Measurements from ENCODE around the gene GALNT15. TPM values are rescaled to one million over a fixed set of nuclear protein-coding genes. Genes with fewer than 3 reads are reported as not detected.

Gene GALNT15
- total RNA-seq, 4 donors from 2014 or later: 18.6 to 196 (median 89.0) TPM

- Histone ChIP-seq H3K27ac (peak overlapping the region in 3 of 4 donors; percentile 9 to 54 (median 35)), H3K9me3 (no peaks in the 10 kb centered on the region), H3K4me1 (peaks cover 0 to 35% (median 0%) of the 10 kb centered on the region in 4 donors), H3K36me3 (peaks cover 0 to 25% (median 0%) of the 10 kb centered on the region in 3 donors), H3K27me3 (no peaks in the 10 kb centered on the region), H3K4me3 (peak overlapping the region in 2 of 4 donors; percentile 63 to 92)
- no peak for TF ChIP-seq CTCF (IDR thresholded peaks at IDR 0.05)
- TF ChIP-seq POLR2A (IDR thresholded peaks at IDR 0.05): no peak
- DNase-seq: no peak
Observed at GRCh38 chr3:16266714-16267113, 92.2 kb downstream of the GALNT15 start.

GRCh38 chr3:16270855-16271254 is 96.4 kb downstream of the GALNT15 start:
- no peak for DNase-seq
- no peaks in the 10 kb centered on the region for H3K27me3 ChIP-seq
- H3K4me1 ChIP-seq: peaks cover 0 to 13% (median 0%) of the 10 kb centered on the region in 4 donors
- no peak overlapping the region for H3K4me3 ChIP-seq
- no peak overlapping the region for H3K27ac ChIP-seq
- no peaks in the 10 kb centered on the region for H3K9me3 ChIP-seq
- H3K36me3 ChIP-seq: peaks cover 0 to 48% (median 0%) of the 10 kb centered on the region in 3 donors
- TF ChIP-seq CTCF (IDR thresholded peaks at IDR 0.05) (no peak), POLR2A (IDR thresholded peaks at IDR 0.05) (no peak)

GRCh38 chr3:16272588-16272987 is 98.1 kb downstream of the GALNT15 start:
- Histone ChIP-seq H3K4me3 (no peak overlapping the region), H3K4me1 (no peaks in the 10 kb centered on the region), H3K36me3 (peaks cover 0 to 48% (median 0%) of the 10 kb centered on the region in 3 donors), H3K27me3 (no peaks in the 10 kb centered on the region), H3K9me3 (no peaks in the 10 kb centered on the region), H3K27ac (no peak overlapping the region)
- DNase-seq: no peak
- no peak for TF ChIP-seq POLR2A (IDR thresholded peaks at IDR 0.05)
- no peak for TF ChIP-seq CTCF (IDR thresholded peaks at IDR 0.05)

GRCh38 chr3:16273867-16274266 is 99.4 kb downstream of the GALNT15 start:
- TF ChIP-seq CTCF (IDR thresholded peaks at IDR 0.05) (no peak), POLR2A (IDR thresholded peaks at IDR 0.05) (no peak)
- Histone ChIP-seq H3K4me3 (no peak overlapping the region), H3K27me3 (no peaks in the 10 kb centered on the region), H3K9me3 (no peaks in the 10 kb centered on the region), H3K27ac (no peak overlapping the region), H3K4me1 (no peaks in the 10 kb centered on the region), H3K36me3 (peaks cover 0 to 52% (median 0%) of the 10 kb centered on the region in 3 donors)
- no peak for DNase-seq

- Histone ChIP-seq H3K27ac (no peak overlapping the region), H3K9me3 (no peaks in the 10 kb centered on the region), H3K4me1 (no peaks in the 10 kb centered on the region), H3K36me3 (peaks cover 0 to 26% (median 0%) of the 10 kb centered on the region in 3 donors), H3K27me3 (no peaks in the 10 kb centered on the region), H3K4me3 (no peak overlapping the region)
- DNase-seq: no peak
- TF ChIP-seq CTCF (IDR thresholded peaks at IDR 0.05) (no peak), POLR2A (IDR thresholded peaks at IDR 0.05) (no peak)
Observed at GRCh38 chr3:16277471-16277870, 103.0 kb downstream of the GALNT15 start.

All from Peyer's patch (tissue), 4 donors.